GM12878 (cell line): ENCODE data around the gene CSMD2.

Experiments
- BHLHE40 ChIP-seq, 2 experiments: fragments of 450-650 bp in 1 of 2; IDR thresholded peaks; 2 replicates each; pipeline ENCODE4 v1.6.1; 2011 to 2017; ENCODE audit warnings: low read depth in 2 of 2, borderline replicate concordance in 1 of 2, improper control_type of control experiment in 1 of 2, low read length in 1 of 2, mild to moderate bottlenecking in 1 of 2
- TF ChIP-seq, protein P1 (sequence below): IDR thresholded peaks from 2 replicates; pipeline ENCODE4 v1.6.1; 2011; ENCODE audit warnings: borderline replicate concordance, low read depth, mild to moderate bottlenecking, moderate library complexity, mixed read lengths, low read length; ENCODE audit not compliant: insufficient read depth; ENCODE audit errors: extremely low read length

DNA sequence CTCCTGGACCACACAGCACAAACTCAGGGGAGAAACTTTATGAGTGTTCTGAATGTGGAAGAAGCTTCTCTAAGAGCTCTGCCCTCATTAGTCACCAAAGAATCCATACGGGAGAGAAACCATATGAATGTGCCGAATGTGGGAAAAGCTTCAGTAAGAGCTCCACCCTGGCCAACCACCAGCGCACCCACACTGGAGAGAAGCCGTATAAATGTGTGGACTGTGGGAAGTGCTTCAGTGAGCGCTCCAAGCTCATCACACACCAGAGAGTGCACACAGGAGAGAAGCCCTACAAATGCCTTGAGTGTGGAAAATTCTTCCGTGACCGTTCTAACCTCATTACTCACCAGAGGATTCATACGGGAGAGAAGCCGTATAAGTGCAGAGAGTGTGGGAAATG lies 670.1 kb downstream of the CSMD2 start:
- TF ChIP-seq, protein P1, sequence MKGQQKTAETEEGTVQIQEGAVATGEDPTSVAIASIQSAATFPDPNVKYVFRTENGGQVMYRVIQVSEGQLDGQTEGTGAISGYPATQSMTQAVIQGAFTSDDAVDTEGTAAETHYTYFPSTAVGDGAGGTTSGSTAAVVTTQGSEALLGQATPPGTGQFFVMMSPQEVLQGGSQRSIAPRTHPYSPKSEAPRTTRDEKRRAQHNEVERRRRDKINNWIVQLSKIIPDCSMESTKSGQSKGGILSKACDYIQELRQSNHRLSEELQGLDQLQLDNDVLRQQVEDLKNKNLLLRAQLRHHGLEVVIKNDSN: no peak
- TF ChIP-seq BHLHE40 (IDR thresholded peaks at IDR 0.05; ENCODE audit: borderline replicate concordance in 1 of 2, low read depth in 2 of 2, low read length in 1 of 2): no peak
